HEK293 (cell line): ENCODE data around the gene HEBP2.

Experiments used
- SETDB1 ChIP-seq: IDR thresholded peaks from one replicate; pipeline ENCODE4 v1.6.1; 2017; ENCODE audit warnings: mild to moderate bottlenecking, low read length, moderate library complexity, mixed read lengths; ENCODE audit not compliant: insufficient read length
- YY1 ChIP-seq: fragments of 450-650 bp; formaldehyde crosslinking; IDR thresholded peaks from 2 replicates; pipeline ENCODE4 v1.5.1; 2018; ENCODE audit warnings: missing biosample characterization, missing genetic modification characterization
- ZNF354C ChIP-seq: fragments of 450-650 bp; formaldehyde crosslinking; IDR thresholded peaks from 2 replicates; pipeline ENCODE4 v1.5.1; 2016; ENCODE audit warnings: missing biosample characterization, missing genetic modification characterization, low read depth, borderline replicate concordance
- TF ChIP-seq, protein P1 (sequence below): fragments of 450-650 bp; formaldehyde crosslinking; IDR thresholded peaks from 2 replicates; pipeline ENCODE4 v1.5.1; 2016; ENCODE audit warnings: missing biosample characterization, missing genetic modification characterization

- TF ChIP-seq SETDB1: no peak
- TF ChIP-seq, protein P1, sequence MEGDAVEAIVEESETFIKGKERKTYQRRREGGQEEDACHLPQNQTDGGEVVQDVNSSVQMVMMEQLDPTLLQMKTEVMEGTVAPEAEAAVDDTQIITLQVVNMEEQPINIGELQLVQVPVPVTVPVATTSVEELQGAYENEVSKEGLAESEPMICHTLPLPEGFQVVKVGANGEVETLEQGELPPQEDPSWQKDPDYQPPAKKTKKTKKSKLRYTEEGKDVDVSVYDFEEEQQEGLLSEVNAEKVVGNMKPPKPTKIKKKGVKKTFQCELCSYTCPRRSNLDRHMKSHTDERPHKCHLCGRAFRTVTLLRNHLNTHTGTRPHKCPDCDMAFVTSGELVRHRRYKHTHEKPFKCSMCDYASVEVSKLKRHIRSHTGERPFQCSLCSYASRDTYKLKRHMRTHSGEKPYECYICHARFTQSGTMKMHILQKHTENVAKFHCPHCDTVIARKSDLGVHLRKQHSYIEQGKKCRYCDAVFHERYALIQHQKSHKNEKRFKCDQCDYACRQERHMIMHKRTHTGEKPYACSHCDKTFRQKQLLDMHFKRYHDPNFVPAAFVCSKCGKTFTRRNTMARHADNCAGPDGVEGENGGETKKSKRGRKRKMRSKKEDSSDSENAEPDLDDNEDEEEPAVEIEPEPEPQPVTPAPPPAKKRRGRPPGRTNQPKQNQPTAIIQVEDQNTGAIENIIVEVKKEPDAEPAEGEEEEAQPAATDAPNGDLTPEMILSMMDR (tag by site-specific recombination): no peak
- no peak for TF ChIP-seq ZNF354C
- no peak for TF ChIP-seq YY1 (tag by site-specific recombination)
Measured at GRCh38 chr6:138421089-138421488, 17.1 kb downstream of the HEBP2 start.
